CD1c-positive myeloid dendritic cell (primary cell): ENCODE measurements around the gene HSPH1.
A peak's percentile ranks its signal among the peaks of the same experiment; 100 is the strongest.

Source experiments
- DNase-seq: peaks from one replicate; pipeline ENCODE4 v3.0.0-alpha.2; 2016; ENCODE audit errors: extremely low spot score

The HSPH1 gene

GRCh38 chr13:31161557-31162150 is at the start of gene HSPH1:
Gene HSPH1, minus strand, starts transcription at chr13:31161904. Its CDS starts 322 bp downstream, at chr13:31161582.
- DNase-seq: peak; percentile 99

- no peak for DNase-seq
Measured at GRCh38 chr13:31209841-31210210, 48.1 kb upstream of the HSPH1 start.

GRCh38 chr13:31209172-31209840 is 47.6 kb upstream of the HSPH1 start:
- no peak for DNase-seq

- DNase-seq: no peak
Measured at GRCh38 chr13:31208559-31209122, 46.9 kb upstream of the HSPH1 start.

- DNase-seq: no peak
Measured at GRCh38 chr13:31207661-31208552, 46.2 kb upstream of the HSPH1 start.

GRCh38 chr13:31204592-31204991 is 42.9 kb upstream of the HSPH1 start:
- peak; percentile 22 for DNase-seq

- DNase-seq: no peak
Measured at GRCh38 chr13:31201341-31202031, 39.8 kb upstream of the HSPH1 start.

GRCh38 chr13:31200637-31200971 is 38.9 kb upstream of the HSPH1 start:
- no peak for DNase-seq

GRCh38 chr13:31199849-31200636 is 38.3 kb upstream of the HSPH1 start, which contains the start of gene B3GLCT:
Gene B3GLCT, plus strand, starts transcription at chr13:31199975. Its CDS starts 110 bp downstream, at chr13:31200085.
- DNase-seq: peak; percentile 90

- no peak for DNase-seq
Measured at GRCh38 chr13:31199527-31199848, 37.8 kb upstream of the HSPH1 start.

- DNase-seq: peak; percentile 44
Measured at GRCh38 chr13:31198519-31198918, 36.8 kb upstream of the HSPH1 start.

GRCh38 chr13:31196992-31197391 is 35.3 kb upstream of the HSPH1 start:
- DNase-seq: no peak

GRCh38 chr13:31195616-31196015 is 33.9 kb upstream of the HSPH1 start:
- DNase-seq: peak; percentile 70

- no peak for DNase-seq
Measured at GRCh38 chr13:31192306-31192705, 30.6 kb upstream of the HSPH1 start.

- no peak for DNase-seq
Measured at GRCh38 chr13:31191748-31192147, 30.0 kb upstream of the HSPH1 start.

- DNase-seq: no peak
Measured at GRCh38 chr13:31184981-31185645, 23.4 kb upstream of the HSPH1 start.

- no peak for DNase-seq
Measured at GRCh38 chr13:31184451-31184850, 22.7 kb upstream of the HSPH1 start.

GRCh38 chr13:31182987-31183386 is 21.3 kb upstream of the HSPH1 start:
- no peak for DNase-seq

- no peak for DNase-seq
Measured at GRCh38 chr13:31179754-31180153, 18.1 kb upstream of the HSPH1 start.

- no peak for DNase-seq
Measured at GRCh38 chr13:31179241-31179640, 17.5 kb upstream of the HSPH1 start.
